Measurements from ENCODE around the gene BRSK2. TPM values are rescaled to one million over a fixed set of nuclear protein-coding genes. Genes with fewer than 3 reads are reported as not detected.
A peak's percentile ranks its signal among the peaks of the same experiment; 100 is the strongest.

Gene BRSK2
- total RNA-seq, 1 experiment from 2014 or later: 1.2 TPM

DNA sequence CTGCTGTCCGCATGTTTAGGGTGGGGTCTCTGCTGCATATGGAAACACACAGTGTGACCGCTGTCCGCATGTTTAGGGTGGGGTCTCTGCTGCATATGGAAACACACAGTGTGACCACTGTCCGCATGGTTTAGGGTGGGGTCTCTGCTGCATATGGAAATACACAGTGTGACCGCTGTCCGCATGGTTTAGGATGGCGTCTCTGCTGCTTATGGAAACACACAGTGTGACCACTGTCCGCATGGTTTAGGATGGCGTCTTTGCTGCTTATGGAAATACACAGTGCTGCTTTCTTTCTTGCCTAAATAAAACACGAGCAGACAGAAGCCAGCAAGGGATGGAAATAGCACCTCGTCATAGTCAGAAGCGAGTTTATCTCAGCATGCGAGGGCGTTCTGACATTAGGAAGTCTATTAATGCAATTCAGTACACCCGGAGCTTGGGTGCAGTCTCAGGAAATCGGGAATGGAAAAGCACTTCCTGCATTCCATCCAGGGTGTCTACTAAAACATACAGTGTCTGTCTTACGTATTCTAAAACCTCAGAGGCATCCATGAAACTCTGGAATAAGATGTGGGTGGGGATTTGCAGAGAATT lies 47.7 kb upstream of the BRSK2 start:
- TF ChIP-seq, protein P1, sequence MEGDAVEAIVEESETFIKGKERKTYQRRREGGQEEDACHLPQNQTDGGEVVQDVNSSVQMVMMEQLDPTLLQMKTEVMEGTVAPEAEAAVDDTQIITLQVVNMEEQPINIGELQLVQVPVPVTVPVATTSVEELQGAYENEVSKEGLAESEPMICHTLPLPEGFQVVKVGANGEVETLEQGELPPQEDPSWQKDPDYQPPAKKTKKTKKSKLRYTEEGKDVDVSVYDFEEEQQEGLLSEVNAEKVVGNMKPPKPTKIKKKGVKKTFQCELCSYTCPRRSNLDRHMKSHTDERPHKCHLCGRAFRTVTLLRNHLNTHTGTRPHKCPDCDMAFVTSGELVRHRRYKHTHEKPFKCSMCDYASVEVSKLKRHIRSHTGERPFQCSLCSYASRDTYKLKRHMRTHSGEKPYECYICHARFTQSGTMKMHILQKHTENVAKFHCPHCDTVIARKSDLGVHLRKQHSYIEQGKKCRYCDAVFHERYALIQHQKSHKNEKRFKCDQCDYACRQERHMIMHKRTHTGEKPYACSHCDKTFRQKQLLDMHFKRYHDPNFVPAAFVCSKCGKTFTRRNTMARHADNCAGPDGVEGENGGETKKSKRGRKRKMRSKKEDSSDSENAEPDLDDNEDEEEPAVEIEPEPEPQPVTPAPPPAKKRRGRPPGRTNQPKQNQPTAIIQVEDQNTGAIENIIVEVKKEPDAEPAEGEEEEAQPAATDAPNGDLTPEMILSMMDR (conservative IDR thresholded peaks at IDR 0.05; ENCODE audit: low read depth, low read length): no peak
- TF ChIP-seq EZH2 (IDR thresholded peaks at IDR 0.05; ENCODE audit: low read length, unreplicated experiment) (no peak), EZH2phosphoT487 (IDR thresholded peaks at IDR 0.05; ENCODE audit: borderline replicate concordance, low read length) (no peak)
- Histone ChIP-seq H3K79me2 (ENCODE audit: low read length) (no peaks in the 10 kb centered on the region), H3K27ac (ENCODE audit: low read length) (no peak overlapping the region), H3K4me2 (ENCODE audit: low read length) (no peak overlapping the region), H3K36me3 (ENCODE audit: low read depth, low read length) (no peaks in the 10 kb centered on the region), H3K9me3 (ENCODE audit: low read length) (no peaks in the 10 kb centered on the region), H3K4me3 (ENCODE audit: low read length) (no peak overlapping the region), H3K4me1 (ENCODE audit: insufficient read depth, low read length) (no peaks in the 10 kb centered on the region), H4K20me1 (ENCODE audit: low read length) (no peaks in the 10 kb centered on the region), H3K9ac (ENCODE audit: low read length) (no peak overlapping the region), H3K27me3 (ENCODE audit: low read length) (no peaks in the 10 kb centered on the region), H3F3A (ENCODE audit: low read length, unreplicated experiment) (no peaks in the 10 kb centered on the region), H3K9me2 (replicated peaks; ENCODE audit: low read length) (no peaks in the 10 kb centered on the region), H2AFZ (ENCODE audit: low read length) (no peak overlapping the region)
- DNase-seq: peak; percentile 4
- POLR2A ChIA-PET (ENCODE audit: unreplicated experiment): no interaction called here
- CTCF ChIA-PET: no interaction called here
- BruUV-seq (replicated peaks): no TSS peak
- peak; percentile 27 for ATAC-seq
- intact Hi-C loops (cut with micrococcal nuclease): no loop called here

DNA sequence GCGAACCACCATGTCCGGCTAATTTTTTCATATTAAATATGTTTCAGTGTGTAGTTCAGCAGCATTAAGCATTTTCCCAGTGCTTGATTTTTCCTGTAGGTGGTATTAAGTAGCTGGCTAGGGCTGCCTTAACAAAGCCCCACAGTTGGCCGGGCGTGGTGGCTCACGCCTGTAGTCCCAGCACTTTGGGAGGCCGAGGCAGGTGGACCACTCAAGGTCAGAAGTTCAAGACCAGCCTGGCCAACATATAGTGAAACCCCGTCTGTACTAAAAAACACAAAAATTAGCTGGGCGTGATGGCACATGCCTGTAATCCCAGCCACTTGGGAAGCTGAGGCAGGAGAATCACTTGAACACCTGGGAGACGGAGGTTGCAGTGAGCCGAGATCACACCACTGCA lies 46.8 kb upstream of the BRSK2 start:
- ChIA-PET CTCF (no interaction called here), POLR2A (ENCODE audit: unreplicated experiment) (no interaction called here)
- TF ChIP-seq EZH2 (IDR thresholded peaks at IDR 0.05; ENCODE audit: low read length, unreplicated experiment): no peak
- TF ChIP-seq, protein P1 (conservative IDR thresholded peaks at IDR 0.05; ENCODE audit: low read depth, low read length): no peak
- no peak for TF ChIP-seq EZH2phosphoT487 (IDR thresholded peaks at IDR 0.05; ENCODE audit: borderline replicate concordance, low read length)
- BruUV-seq (replicated peaks): no TSS peak
- DNase-seq (no peak), ATAC-seq (no peak)
- H3K4me1 ChIP-seq (ENCODE audit: insufficient read depth, low read length): no peaks in the 10 kb centered on the region
- H3K36me3 ChIP-seq (ENCODE audit: low read depth, low read length): no peaks in the 10 kb centered on the region
- H3K9ac ChIP-seq (ENCODE audit: low read length): no peak overlapping the region
- H3K4me3 ChIP-seq (ENCODE audit: low read length): no peak overlapping the region
- H3K79me2 ChIP-seq (ENCODE audit: low read length): no peaks in the 10 kb centered on the region
- no peaks in the 10 kb centered on the region for H4K20me1 ChIP-seq (ENCODE audit: low read length)
- no peaks in the 10 kb centered on the region for H3F3A ChIP-seq (ENCODE audit: low read length, unreplicated experiment)
- no peaks in the 10 kb centered on the region for H3K9me3 ChIP-seq (ENCODE audit: low read length)
- H2AFZ ChIP-seq (ENCODE audit: low read length): no peak overlapping the region
- no peak overlapping the region for H3K27ac ChIP-seq (ENCODE audit: low read length)
- no peaks in the 10 kb centered on the region for H3K27me3 ChIP-seq (ENCODE audit: low read length)
- no peaks in the 10 kb centered on the region for H3K9me2 ChIP-seq (replicated peaks; ENCODE audit: low read length)
- intact Hi-C loops (cut with micrococcal nuclease): no loop called here
- no peak overlapping the region for H3K4me2 ChIP-seq (ENCODE audit: low read length)

GRCh38 chr11:1343391-1344055 lies 46.2 kb upstream of the BRSK2 start:
- Histone ChIP-seq H3K79me2 (ENCODE audit: low read length) (no peaks in the 10 kb centered on the region), H4K20me1 (ENCODE audit: low read length) (no peaks in the 10 kb centered on the region), H3K9me2 (replicated peaks; ENCODE audit: low read length) (no peaks in the 10 kb centered on the region), H3K4me3 (ENCODE audit: low read length) (no peak overlapping the region), H3K9me3 (ENCODE audit: low read length) (no peaks in the 10 kb centered on the region), H3K36me3 (ENCODE audit: low read depth, low read length) (no peaks in the 10 kb centered on the region), H3K9ac (ENCODE audit: low read length) (no peak overlapping the region), H3K27me3 (ENCODE audit: low read length) (no peaks in the 10 kb centered on the region), H3K27ac (ENCODE audit: low read length) (no peak overlapping the region), H2AFZ (ENCODE audit: low read length) (no peak overlapping the region), H3F3A (ENCODE audit: low read length, unreplicated experiment) (no peaks in the 10 kb centered on the region), H3K4me1 (ENCODE audit: insufficient read depth, low read length) (no peaks in the 10 kb centered on the region), H3K4me2 (ENCODE audit: low read length) (no peak overlapping the region)
- ATAC-seq: no peak
- intact Hi-C loops (cut with micrococcal nuclease): no loop called here
- no TSS peak for BruUV-seq (replicated peaks)
- TF ChIP-seq, protein P1 (conservative IDR thresholded peaks at IDR 0.05; ENCODE audit: low read depth, low read length): no peak
- no peak for TF ChIP-seq EZH2 (IDR thresholded peaks at IDR 0.05; ENCODE audit: low read length, unreplicated experiment)
- no peak for TF ChIP-seq EZH2phosphoT487 (IDR thresholded peaks at IDR 0.05; ENCODE audit: borderline replicate concordance, low read length)
- DNase-seq: no peak
- CTCF ChIA-PET: no interaction called here
- POLR2A ChIA-PET (ENCODE audit: unreplicated experiment): no interaction called here
